Rectal smooth muscle tissue (tissue), 1 donor: ENCODE results near the gene ADD2.

Source experiments
- H3K27ac ChIP-seq: one replicate; pipeline ENCODE4 v1.7.0; 2013; ENCODE audit warnings: low read depth, low read length, inconsistent platforms
- H3K27me3 ChIP-seq: one replicate; pipeline ENCODE4 v1.7.0; 2013; ENCODE audit warnings: low read length; ENCODE audit not compliant: control insufficient read depth, insufficient read depth
- H3K36me3 ChIP-seq: one replicate; pipeline ENCODE4 v1.7.0; 2013; ENCODE audit warnings: low read length; ENCODE audit not compliant: control insufficient read depth, insufficient read depth
- H3K4me1 ChIP-seq: one replicate; pipeline ENCODE4 v1.7.0; 2013; ENCODE audit warnings: low read length; ENCODE audit not compliant: control insufficient read depth, insufficient read depth
- H3K4me3 ChIP-seq: one replicate; pipeline ENCODE4 v1.7.0; 2013; ENCODE audit warnings: low read length
- H3K9ac ChIP-seq: one replicate; pipeline ENCODE4 v1.7.0; 2013; ENCODE audit warnings: low read length

ADD2 gene

GRCh38 chr2:70619167-70619566 is 148.8 kb downstream of the ADD2 start:
- no peaks in the 10 kb centered on the region for H3K36me3 ChIP-seq
- H3K9ac ChIP-seq: no peak overlapping the region
- H3K4me3 ChIP-seq: no peak overlapping the region
- no peaks in the 10 kb centered on the region for H3K27me3 ChIP-seq
- H3K4me1 ChIP-seq: no peaks in the 10 kb centered on the region
- H3K27ac ChIP-seq: no peak overlapping the region

- H3K27me3 ChIP-seq: no peaks in the 10 kb centered on the region
- no peak overlapping the region for H3K9ac ChIP-seq
- H3K4me3 ChIP-seq: no peak overlapping the region
- no peak overlapping the region for H3K27ac ChIP-seq
- no peaks in the 10 kb centered on the region for H3K4me1 ChIP-seq
- no peaks in the 10 kb centered on the region for H3K36me3 ChIP-seq
Measured at GRCh38 chr2:70616168-70616694, 151.8 kb downstream of the ADD2 start.

- Histone ChIP-seq H3K4me3 (no peak overlapping the region), H3K36me3 (no peaks in the 10 kb centered on the region), H3K4me1 (no peaks in the 10 kb centered on the region), H3K27me3 (no peaks in the 10 kb centered on the region), H3K9ac (no peak overlapping the region), H3K27ac (no peak overlapping the region)
Measured at GRCh38 chr2:70615222-70615621, 152.8 kb downstream of the ADD2 start.

GRCh38 chr2:70613521-70613920 is 154.5 kb downstream of the ADD2 start:
- Histone ChIP-seq H3K4me3 (no peak overlapping the region), H3K9ac (no peak overlapping the region), H3K27ac (no peak overlapping the region), H3K27me3 (no peaks in the 10 kb centered on the region), H3K36me3 (no peaks in the 10 kb centered on the region), H3K4me1 (no peaks in the 10 kb centered on the region)

GRCh38 chr2:70612574-70612973 is 155.4 kb downstream of the ADD2 start:
- Histone ChIP-seq H3K36me3 (no peaks in the 10 kb centered on the region), H3K4me1 (no peaks in the 10 kb centered on the region), H3K27ac (no peak overlapping the region)

GRCh38 chr2:70608373-70608772 is 159.6 kb downstream of the ADD2 start:
- Histone ChIP-seq H3K9ac (no peak overlapping the region), H3K36me3 (no peaks in the 10 kb centered on the region), H3K27ac (no peak overlapping the region), H3K27me3 (no peaks in the 10 kb centered on the region), H3K4me1 (no peaks in the 10 kb centered on the region), H3K4me3 (no peak overlapping the region)

More at GRCh38 chr2:70612574-70612973, 155.4 kb downstream of the ADD2 start:
- H3K4me3 ChIP-seq: no peak overlapping the region
- no peaks in the 10 kb centered on the region for H3K27me3 ChIP-seq
- no peak overlapping the region for H3K9ac ChIP-seq

GRCh38 chr2:70607121-70607561 is 160.9 kb downstream of the ADD2 start:
- H3K27ac ChIP-seq: no peak overlapping the region
- H3K27me3 ChIP-seq: no peaks in the 10 kb centered on the region
- no peak overlapping the region for H3K9ac ChIP-seq
- no peaks in the 10 kb centered on the region for H3K36me3 ChIP-seq
- no peaks in the 10 kb centered on the region for H3K4me1 ChIP-seq
- H3K4me3 ChIP-seq: no peak overlapping the region
